Measurements from ENCODE around the gene HOXD11.

The HOXD11 gene

GRCh38 chr2:176150584-176151441 is 43.7 kb downstream of the HOXD11 start:
- Histone ChIP-seq H3K4me3 (ENCODE audit: low read length) (no peak overlapping the region), H3K4me1 (ENCODE audit: control insufficient read depth, insufficient read depth, low read length) (no peaks in the 10 kb centered on the region), H3K9ac (ENCODE audit: low read length) (no peak overlapping the region), H3K36me3 (ENCODE audit: control insufficient read depth, insufficient read depth, low read length) (no peaks in the 10 kb centered on the region), H3K9me3 (ENCODE audit: control insufficient read depth, low read length) (no peaks in the 10 kb centered on the region), H3K27me3 (ENCODE audit: control insufficient read depth, insufficient read depth, low read length) (peaks cover 97% of the 10 kb centered on the region)

GRCh38 chr2:176151442-176152287 is 44.6 kb downstream of the HOXD11 start, which contains the start of gene HOXD4:
TSS of gene HOXD4 (plus strand) at chr2:176151550. CDS start at chr2:176151634, 84 bp downstream.
- H3K27me3 ChIP-seq (ENCODE audit: control insufficient read depth, insufficient read depth, low read length), result peaks cover 97% of the 10 kb centered on the region
- no peak within 1 kb of the TSS for H3K4me3 ChIP-seq (ENCODE audit: low read length)

DNA sequence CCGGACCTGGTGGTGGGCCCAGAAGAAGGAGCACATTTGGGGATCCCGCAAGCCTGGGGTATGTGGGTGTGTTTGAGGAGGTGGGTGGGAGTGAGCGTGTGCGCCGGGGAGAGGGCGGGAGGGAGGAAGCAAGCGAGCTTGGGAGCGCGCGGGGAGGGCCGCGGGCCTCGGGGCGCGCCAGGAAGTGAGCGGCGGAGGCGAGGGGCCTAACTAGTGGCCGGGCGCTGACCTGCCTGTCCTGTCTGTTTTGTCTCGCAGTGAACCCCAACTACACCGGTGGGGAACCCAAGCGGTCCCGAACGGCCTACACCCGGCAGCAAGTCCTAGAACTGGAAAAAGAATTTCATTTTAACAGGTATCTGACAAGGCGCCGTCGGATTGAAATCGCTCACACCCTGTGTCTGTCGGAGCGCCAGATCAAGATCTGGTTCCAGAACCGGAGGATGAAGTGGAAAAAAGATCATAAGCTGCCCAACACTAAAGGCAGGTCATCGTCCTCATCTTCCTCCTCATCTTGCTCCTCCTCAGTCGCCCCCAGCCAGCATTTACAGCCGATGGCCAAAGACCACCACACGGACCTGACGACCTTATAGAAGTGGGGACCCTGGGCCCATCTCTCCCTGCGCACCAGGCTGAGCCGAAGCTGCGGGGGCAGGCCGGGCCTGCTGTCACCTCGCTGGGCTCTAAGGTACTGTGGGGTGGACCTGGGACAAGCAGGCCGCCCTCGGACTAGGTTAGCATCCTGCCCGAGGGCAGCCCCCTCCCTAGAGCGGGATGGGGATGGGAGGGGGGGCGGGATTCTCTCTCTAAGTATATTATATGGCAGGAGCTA is 45.5 kb downstream of the HOXD11 start:
- H3K4me3 ChIP-seq (ENCODE audit: low read length), result no peak overlapping the region
- no peaks in the 10 kb centered on the region for H3K9me3 ChIP-seq (ENCODE audit: control insufficient read depth, low read length)
- H3K9ac ChIP-seq (ENCODE audit: low read length), result no peak overlapping the region
- H3K4me1 ChIP-seq (ENCODE audit: control insufficient read depth, insufficient read depth, low read length), result peaks cover 2% of the 10 kb centered on the region
- no peaks in the 10 kb centered on the region for H3K36me3 ChIP-seq (ENCODE audit: control insufficient read depth, insufficient read depth, low read length)
- peaks cover 97% of the 10 kb centered on the region for H3K27me3 ChIP-seq (ENCODE audit: control insufficient read depth, insufficient read depth, low read length)

More at GRCh38 chr2:176151442-176152287, 44.6 kb downstream of the HOXD11 start, which contains the start of gene HOXD4:
- no peak within 1 kb of the TSS for H3K9ac ChIP-seq (ENCODE audit: low read length)
- H3K9me3 ChIP-seq (ENCODE audit: control insufficient read depth, low read length), result no peaks in the 10 kb centered on the region
- no peaks in the 10 kb centered on the region for H3K36me3 ChIP-seq (ENCODE audit: control insufficient read depth, insufficient read depth, low read length)
- no peaks in the 10 kb centered on the region for H3K4me1 ChIP-seq (ENCODE audit: control insufficient read depth, insufficient read depth, low read length)

- Histone ChIP-seq H3K36me3 (ENCODE audit: control insufficient read depth, insufficient read depth, low read length) (no peaks in the 10 kb centered on the region), H3K27me3 (ENCODE audit: control insufficient read depth, insufficient read depth, low read length) (peaks cover 96% of the 10 kb centered on the region), H3K9ac (ENCODE audit: low read length) (no peak overlapping the region), H3K9me3 (ENCODE audit: control insufficient read depth, low read length) (no peaks in the 10 kb centered on the region), H3K4me1 (ENCODE audit: control insufficient read depth, insufficient read depth, low read length) (peaks cover 5% of the 10 kb centered on the region), H3K4me3 (ENCODE audit: low read length) (no peak overlapping the region)
Observed at GRCh38 chr2:176154576-176155252, 47.6 kb downstream of the HOXD11 start.

- Histone ChIP-seq H3K4me1 (ENCODE audit: control insufficient read depth, insufficient read depth, low read length) (peaks cover 5% of the 10 kb centered on the region), H3K9ac (ENCODE audit: low read length) (no peak overlapping the region), H3K27me3 (ENCODE audit: control insufficient read depth, insufficient read depth, low read length) (peaks cover 96% of the 10 kb centered on the region), H3K4me3 (ENCODE audit: low read length) (no peak overlapping the region), H3K36me3 (ENCODE audit: control insufficient read depth, insufficient read depth, low read length) (no peaks in the 10 kb centered on the region), H3K9me3 (ENCODE audit: control insufficient read depth, low read length) (no peaks in the 10 kb centered on the region)
Observed at GRCh38 chr2:176155356-176156044, 48.4 kb downstream of the HOXD11 start.

DNA sequence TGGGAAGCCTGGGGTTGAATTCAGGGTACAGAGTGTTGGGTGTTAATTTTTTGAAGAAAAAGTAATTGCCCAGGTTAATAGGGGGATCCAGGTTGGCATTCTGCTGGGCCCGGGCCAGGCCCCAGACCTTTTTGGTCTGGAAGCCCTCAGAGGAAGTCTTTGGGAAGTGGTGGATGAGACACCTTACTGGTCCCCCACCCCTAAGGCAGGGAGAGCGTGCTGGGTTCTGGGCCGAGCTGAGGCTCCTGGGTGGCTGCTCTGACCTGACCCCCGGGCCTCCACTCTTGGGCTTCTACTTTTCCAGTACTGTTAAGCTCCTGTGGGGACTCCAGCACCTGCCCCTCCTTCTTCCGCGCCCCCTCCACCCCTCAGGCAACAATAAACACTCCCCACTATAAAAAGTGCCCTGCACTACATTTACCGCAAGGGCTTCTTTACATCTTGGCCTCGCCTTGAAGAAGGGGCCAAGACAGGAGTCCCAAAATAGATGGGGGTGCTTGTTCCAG is 49.3 kb downstream of the HOXD11 start:
- Histone ChIP-seq H3K4me3 (ENCODE audit: low read length) (no peak overlapping the region), H3K4me1 (ENCODE audit: control insufficient read depth, insufficient read depth, low read length) (peaks cover 5% of the 10 kb centered on the region), H3K36me3 (ENCODE audit: control insufficient read depth, insufficient read depth, low read length) (no peaks in the 10 kb centered on the region), H3K27me3 (ENCODE audit: control insufficient read depth, insufficient read depth, low read length) (peaks cover 96% of the 10 kb centered on the region), H3K9me3 (ENCODE audit: control insufficient read depth, low read length) (no peaks in the 10 kb centered on the region), H3K9ac (ENCODE audit: low read length) (no peak overlapping the region)

DNA sequence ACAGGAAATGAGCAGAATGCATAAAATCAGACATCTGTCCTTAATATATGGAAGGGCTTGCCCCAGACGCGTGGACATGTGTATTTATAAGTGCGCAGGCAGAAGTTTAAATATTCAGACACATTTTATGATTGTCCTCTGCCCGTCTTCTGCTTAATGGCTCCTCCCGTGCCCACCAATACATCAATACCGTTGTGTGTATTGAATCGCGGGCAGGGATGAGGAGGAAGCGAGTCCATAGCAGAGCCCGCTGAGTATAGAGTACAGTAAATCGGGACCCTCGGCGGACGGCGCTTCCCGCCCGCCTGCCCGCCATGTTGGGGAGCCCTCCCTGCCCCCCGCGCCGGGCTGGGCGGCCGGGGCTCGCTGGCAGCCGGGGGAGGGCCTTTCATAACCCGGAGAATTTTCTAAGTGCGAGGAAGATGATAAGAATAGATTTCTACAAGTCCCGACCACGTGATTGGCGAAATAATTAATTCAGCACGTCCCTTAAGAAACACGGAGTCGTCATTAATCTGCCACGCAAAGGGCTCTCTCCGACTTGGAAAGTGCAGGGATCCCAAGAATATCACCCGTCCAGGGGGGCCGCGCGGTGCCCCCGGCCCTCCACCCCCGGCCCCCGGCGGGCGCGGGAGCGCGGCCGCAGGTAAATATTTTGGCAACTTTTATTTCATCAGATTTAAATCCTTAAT is 49.9 kb downstream of the HOXD11 start, which contains the start of gene HOXD3:
Gene HOXD3, plus strand, starts transcription at position 501 of the 692 bp plus-strand sequence. CDS start 11,808 bp downstream, outside the sequence.
- H3K9me3 ChIP-seq (ENCODE audit: control insufficient read depth, low read length), result no peaks in the 10 kb centered on the region
- H3K9ac ChIP-seq (ENCODE audit: low read length), result no peak within 1 kb of the TSS
- no peaks in the 10 kb centered on the region for H3K36me3 ChIP-seq (ENCODE audit: control insufficient read depth, insufficient read depth, low read length)
- peaks cover 96% of the 10 kb centered on the region for H3K27me3 ChIP-seq (ENCODE audit: control insufficient read depth, insufficient read depth, low read length)
- no peak within 1 kb of the TSS for H3K4me3 ChIP-seq (ENCODE audit: low read length)
- H3K4me1 ChIP-seq (ENCODE audit: control insufficient read depth, insufficient read depth, low read length), result peaks cover 5% of the 10 kb centered on the region

DNA sequence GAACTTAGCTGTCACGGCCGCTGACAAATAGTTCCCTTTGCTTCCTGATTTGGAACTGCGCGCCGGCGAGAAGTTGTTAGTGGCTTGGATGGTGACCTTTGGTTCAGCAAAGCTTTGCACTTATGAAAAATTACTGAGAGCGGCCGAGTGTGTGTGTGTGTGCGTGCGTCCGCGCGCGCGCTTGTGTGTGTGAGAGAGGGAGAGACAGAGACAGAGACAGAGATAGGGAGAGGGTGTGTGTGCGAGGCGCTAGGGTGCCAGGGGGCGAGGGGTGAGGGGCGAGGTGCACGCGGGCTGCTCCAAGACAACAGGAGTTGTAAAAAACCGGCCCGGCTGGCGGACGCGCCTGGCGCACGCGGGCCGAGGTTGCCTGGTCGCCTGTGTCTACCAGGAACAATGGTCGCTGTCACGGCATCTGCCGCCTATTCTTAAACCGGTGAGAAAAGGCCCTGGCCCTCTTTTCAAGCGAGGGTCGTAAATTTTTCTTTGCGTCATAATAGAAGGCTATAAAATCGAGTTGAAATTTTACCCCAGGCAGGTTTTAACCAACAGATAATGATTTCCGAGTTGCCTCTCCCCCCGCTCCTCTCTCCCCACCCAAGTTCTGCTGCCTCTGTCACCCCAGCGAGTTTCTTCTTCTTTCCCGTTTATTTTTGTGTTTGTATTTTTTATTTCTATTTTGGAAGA is 50.6 kb downstream of the HOXD11 start:
- Histone ChIP-seq H3K27me3 (ENCODE audit: control insufficient read depth, insufficient read depth, low read length) (peaks cover 96% of the 10 kb centered on the region), H3K36me3 (ENCODE audit: control insufficient read depth, insufficient read depth, low read length) (no peaks in the 10 kb centered on the region), H3K9ac (ENCODE audit: low read length) (no peak overlapping the region), H3K4me1 (ENCODE audit: control insufficient read depth, insufficient read depth, low read length) (peaks cover 5% of the 10 kb centered on the region), H3K9me3 (ENCODE audit: control insufficient read depth, low read length) (no peaks in the 10 kb centered on the region), H3K4me3 (ENCODE audit: low read length) (no peak overlapping the region)

- no peaks in the 10 kb centered on the region for H3K9me3 ChIP-seq (ENCODE audit: control insufficient read depth, low read length)
- no peak overlapping the region for H3K9ac ChIP-seq (ENCODE audit: low read length)
- H3K36me3 ChIP-seq (ENCODE audit: control insufficient read depth, insufficient read depth, low read length), result no peaks in the 10 kb centered on the region
- no peak overlapping the region for H3K4me3 ChIP-seq (ENCODE audit: low read length)
- H3K4me1 ChIP-seq (ENCODE audit: control insufficient read depth, insufficient read depth, low read length), result peaks cover 5% of the 10 kb centered on the region
- peaks cover 98% of the 10 kb centered on the region for H3K27me3 ChIP-seq (ENCODE audit: control insufficient read depth, insufficient read depth, low read length)
Observed at GRCh38 chr2:176158186-176158591, 51.1 kb downstream of the HOXD11 start.

Measured in mucosa of stomach (tissue), 1 donor.